MCF 10A (cell line): ENCODE measurements around the gene BAIAP2L2. TPM values are rescaled to one million over a fixed set of nuclear protein-coding genes. Genes with fewer than 3 reads are reported as not detected.

Source experiments
- BruUV-seq: library from RNA; stranded (reverse); fragments of 400-500 nt; replicated peaks from 2 replicates; lab custom pipeline; 2021; lab: Mats Ljungman, UMichigan
- CTCF ChIA-PET: fragments of 300-600 bp; sonication (Branson Sonifier 250); formaldehyde crosslinking; extraction: SDS; loops from one replicate; lab custom pipeline; 2021; ENCODE audit warnings: antibody characterized with exemption, inconsistent platforms; lab: Yijun Ruan, JAX
- POLR2A ChIA-PET: fragments of 300-600, 350-650 bp; sonication (Branson Sonifier 250); formaldehyde crosslinking; extraction: SDS; loops from one replicate; lab custom pipeline; 2020; ENCODE audit warnings: antibody characterized with exemption, inconsistent platforms; lab: Yijun Ruan, JAX
- DNase-seq: peaks from one replicate; pipeline ENCODE4 v3.0.0-alpha.2; 2018; ENCODE audit not compliant: unreplicated experiment
- H3K27ac Mint-ChIP-seq: one replicate; pipeline ENCODE4 v1.8.0; 2022; ENCODE audit warnings: mild to moderate bottlenecking, low read depth, mixed read lengths; ENCODE audit not compliant: unreplicated experiment
- H3K27me3 Mint-ChIP-seq: one replicate; pipeline ENCODE4 v1.8.0; 2022; ENCODE audit warnings: mixed read lengths; ENCODE audit not compliant: insufficient read depth, unreplicated experiment
- H3K36me3 Mint-ChIP-seq: one replicate; pipeline ENCODE4 v1.8.0; 2022; ENCODE audit warnings: mild to moderate bottlenecking, moderate library complexity, mixed read lengths; ENCODE audit not compliant: insufficient read depth, unreplicated experiment
- H3K4me1 Mint-ChIP-seq: one replicate; pipeline ENCODE4 v1.8.0; 2022; ENCODE audit warnings: mixed read lengths; ENCODE audit not compliant: insufficient read depth, unreplicated experiment
- H3K4me3 Mint-ChIP-seq: one replicate; pipeline ENCODE4 v1.8.0; 2022; ENCODE audit warnings: mild to moderate bottlenecking, moderate library complexity, mixed read lengths; ENCODE audit not compliant: unreplicated experiment
- H3K9me3 Mint-ChIP-seq: one replicate; pipeline ENCODE4 v1.8.0; 2022; ENCODE audit warnings: mixed read lengths; ENCODE audit not compliant: unreplicated experiment
- CTCF ChIP-seq: fragments of 200-600 bp; IDR thresholded peaks from one replicate; pipeline ENCODE4 v1.8.0; 2022; ENCODE audit warnings: antibody characterized with exemption, mild to moderate bottlenecking; ENCODE audit not compliant: unreplicated experiment
- intact Hi-C: fragments of 100-400 bp; cut with micrococcal nuclease; formaldehyde crosslinking; loops from 2 replicates; pipeline ENCODE4 v1.14.1; 2022
- total RNA-seq: library from RNA; stranded (reverse); gene quantifications from 2 replicates; pipeline ENCODE4 v1.2.3, GENCODE V29; 2022

BAIAP2L2 gene
- total RNA-seq, 1 experiment from 2014 or later = 7.1 TPM

GRCh38 chr22:38035530-38035885 is 75.0 kb downstream of the BAIAP2L2 start:
- intact Hi-C loops = no loop called here
- DNase-seq = no peak
- no TSS peak for BruUV-seq
- H3K4me3 Mint-ChIP-seq = no peak overlapping the region
- H3K9me3 Mint-ChIP-seq = no peaks in the 10 kb centered on the region
- peaks cover 24% of the 10 kb centered on the region for H3K4me1 Mint-ChIP-seq
- H3K27me3 Mint-ChIP-seq = no peaks in the 10 kb centered on the region
- POLR2A ChIA-PET = no interaction called here
- no peak for TF ChIP-seq CTCF
- no peak overlapping the region for H3K27ac Mint-ChIP-seq
- peaks cover 4% of the 10 kb centered on the region for H3K36me3 Mint-ChIP-seq
- CTCF ChIA-PET = no interaction called here

Other genes with a start within 250 kb of the BAIAP2L2 start
- 164 and 165 TPM in 2 replicates for gene MICALL1, start 204.4 kb downstream of the BAIAP2L2 start, total RNA-seq
- gene C22orf23, start 157.1 kb downstream of the BAIAP2L2 start, total RNA-seq = not detected in 2 replicates
- gene POLR2F, start 157.0 kb downstream of the BAIAP2L2 start, total RNA-seq = 87.5 and 97.6 TPM in 2 replicates
- gene SOX10, start 126.1 kb downstream of the BAIAP2L2 start, total RNA-seq = not detected in 2 replicates
- gene PICK1, start 53.3 kb downstream of the BAIAP2L2 start, total RNA-seq = 40.2 and 40.6 TPM in 2 replicates
- not detected in 2 replicates for gene SLC16A8, start 26.5 kb downstream of the BAIAP2L2 start, total RNA-seq
- gene PLA2G6, start 71.1 kb upstream of the BAIAP2L2 start, total RNA-seq = 37.5 and 40.3 TPM in 2 replicates
- 54.7 and 71.4 TPM in 2 replicates for gene MAFF, start 91.3 kb upstream of the BAIAP2L2 start, total RNA-seq
- gene TMEM184B, start 162.3 kb upstream of the BAIAP2L2 start, total RNA-seq = 58.7 and 69.1 TPM in 2 replicates
- gene CSNK1E, start 206.7 kb upstream of the BAIAP2L2 start, total RNA-seq = 354 and 425 TPM in 2 replicates